ENCODE data around the gene RGPD8.
A peak's percentile ranks its signal among the peaks of the same experiment; 100 is the strongest.
"Not testable (repeated sequence)": the region's sequence is repeated elsewhere in the genome, so short reads cannot be mapped to it uniquely, and the experiment has no call there.

The RGPD8 gene

DNA sequence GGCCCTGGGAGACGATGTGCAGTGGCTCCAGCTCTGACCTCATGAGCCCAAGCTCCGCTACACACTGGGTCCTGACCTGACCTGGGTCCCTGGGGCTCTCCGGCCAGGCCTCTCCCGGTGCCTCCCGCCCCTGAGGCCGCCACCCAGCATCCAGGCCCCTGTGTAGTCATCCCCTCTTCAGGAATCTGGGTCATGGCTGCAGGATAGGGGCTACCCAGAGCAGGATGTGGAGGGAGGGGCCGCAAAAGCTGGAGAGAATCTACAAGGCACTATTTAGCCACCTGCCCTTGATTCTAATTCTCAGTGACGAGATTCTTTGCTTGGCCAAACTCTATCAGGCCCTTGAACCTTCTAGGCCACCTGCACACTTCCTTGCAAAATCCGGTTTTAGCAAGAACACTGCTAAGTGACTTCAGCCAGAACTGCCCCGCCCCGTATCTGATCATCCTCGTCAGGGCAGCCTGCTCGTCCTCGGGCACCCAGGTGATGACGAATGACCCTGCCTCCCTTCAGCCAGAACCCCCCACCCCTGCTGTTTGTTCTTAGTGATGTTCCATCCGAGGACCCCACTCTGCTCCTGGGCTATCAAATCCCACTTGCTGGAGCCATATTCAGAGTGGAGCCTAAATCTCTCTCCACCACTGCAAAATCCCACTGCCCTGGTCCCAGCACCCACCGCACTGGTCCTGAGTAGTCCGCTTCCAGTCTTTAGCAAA, 2.4 kb upstream of the RGPD8 start:
- DNase-seq (ENCODE audit: low spot score) = not testable (repeated sequence)

DNA sequence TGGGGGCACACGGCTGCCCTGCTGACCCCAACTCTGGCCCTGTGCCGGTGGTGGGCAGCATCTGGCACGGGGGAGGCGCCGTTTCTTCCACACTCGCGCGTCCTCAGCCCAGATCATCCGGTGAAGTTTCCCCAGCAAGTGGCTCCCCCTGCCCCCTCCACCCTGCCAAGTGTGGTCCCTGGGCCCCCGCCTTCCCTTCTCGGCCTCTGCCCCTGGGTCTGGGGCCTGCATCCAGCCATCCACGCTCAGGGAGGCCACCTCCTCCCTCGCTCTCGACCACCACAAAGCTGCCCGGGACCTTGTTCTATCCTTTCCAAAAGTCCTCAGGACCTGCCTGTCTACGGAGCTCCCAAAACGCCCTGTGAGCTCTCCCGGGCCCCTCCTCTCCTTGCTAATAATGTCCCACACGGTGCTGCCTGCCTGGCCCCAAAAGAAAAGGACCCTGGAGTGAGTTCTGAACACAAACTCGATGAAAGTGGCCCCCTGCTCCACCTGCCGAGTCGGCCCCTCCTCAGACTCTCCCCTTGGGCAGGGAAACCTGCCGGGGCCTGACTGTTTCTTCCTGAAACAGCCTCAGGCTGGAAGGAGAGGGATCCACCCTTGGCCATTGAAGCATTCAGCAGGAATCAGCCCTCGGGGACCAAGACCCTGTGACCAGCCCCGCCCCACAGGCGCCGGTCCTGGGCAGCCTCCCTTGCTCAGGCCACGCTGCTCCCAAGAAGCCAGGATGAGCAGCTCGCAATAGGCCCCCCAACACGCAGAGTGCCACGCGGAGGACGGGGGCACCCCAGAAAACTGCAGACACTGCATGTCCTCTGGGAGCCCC, 1.7 kb upstream of the RGPD8 start:
- DNase-seq (ENCODE audit: low spot score) = not testable (repeated sequence)

- no peak for DNase-seq (ENCODE audit: low spot score)
These were observed 686 bp upstream of the RGPD8 start for GRCh38 chr2:112433932-112434730.

- DNase-seq (ENCODE audit: low spot score) = not testable (repeated sequence)
These were observed 538 bp downstream of the RGPD8 start for GRCh38 chr2:112432735-112433479.

DNA sequence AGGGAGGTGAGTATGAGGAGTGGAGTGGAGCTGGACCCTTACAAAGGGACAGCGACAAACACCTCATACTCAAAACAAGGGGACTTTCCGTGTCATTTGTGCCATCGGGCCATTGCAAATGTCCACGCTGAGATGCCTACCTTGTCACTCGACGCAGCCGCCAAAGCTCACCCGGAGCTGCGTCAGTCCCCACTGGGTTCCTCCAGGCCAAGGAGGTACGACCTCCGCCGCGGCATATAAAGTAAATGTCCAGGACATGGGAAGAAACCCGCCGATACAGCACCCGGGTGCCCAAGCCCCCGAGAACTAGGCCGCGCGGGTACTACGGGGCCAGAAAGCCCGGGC, 1.1 kb downstream of the RGPD8 start:
- not testable (repeated sequence) for DNase-seq (ENCODE audit: low spot score)

- not testable (repeated sequence) for DNase-seq (ENCODE audit: low spot score)
These were observed 1.7 kb downstream of the RGPD8 start for GRCh38 chr2:112431587-112432295.

GRCh38 chr2:112424553-112424952, 8.9 kb downstream of the RGPD8 start:
- DNase-seq (ENCODE audit: low spot score) = not testable (repeated sequence)

- not testable (repeated sequence) for DNase-seq (ENCODE audit: low spot score)
These were observed 16.6 kb downstream of the RGPD8 start for GRCh38 chr2:112416860-112417259.

GRCh38 chr2:112360055-112360454, 73.4 kb downstream of the RGPD8 start:
- DNase-seq (ENCODE audit: low spot score) = not testable (repeated sequence)

GRCh38 chr2:112354335-112354734, 79.1 kb downstream of the RGPD8 start:
- not testable (repeated sequence) for DNase-seq (ENCODE audit: low spot score)

GRCh38 chr2:112352809-112353603, 80.4 kb downstream of the RGPD8 start:
- not testable (repeated sequence) for DNase-seq (ENCODE audit: low spot score)

GRCh38 chr2:112352292-112352691, 81.2 kb downstream of the RGPD8 start:
- DNase-seq (ENCODE audit: low spot score) = not testable (repeated sequence)

DNA sequence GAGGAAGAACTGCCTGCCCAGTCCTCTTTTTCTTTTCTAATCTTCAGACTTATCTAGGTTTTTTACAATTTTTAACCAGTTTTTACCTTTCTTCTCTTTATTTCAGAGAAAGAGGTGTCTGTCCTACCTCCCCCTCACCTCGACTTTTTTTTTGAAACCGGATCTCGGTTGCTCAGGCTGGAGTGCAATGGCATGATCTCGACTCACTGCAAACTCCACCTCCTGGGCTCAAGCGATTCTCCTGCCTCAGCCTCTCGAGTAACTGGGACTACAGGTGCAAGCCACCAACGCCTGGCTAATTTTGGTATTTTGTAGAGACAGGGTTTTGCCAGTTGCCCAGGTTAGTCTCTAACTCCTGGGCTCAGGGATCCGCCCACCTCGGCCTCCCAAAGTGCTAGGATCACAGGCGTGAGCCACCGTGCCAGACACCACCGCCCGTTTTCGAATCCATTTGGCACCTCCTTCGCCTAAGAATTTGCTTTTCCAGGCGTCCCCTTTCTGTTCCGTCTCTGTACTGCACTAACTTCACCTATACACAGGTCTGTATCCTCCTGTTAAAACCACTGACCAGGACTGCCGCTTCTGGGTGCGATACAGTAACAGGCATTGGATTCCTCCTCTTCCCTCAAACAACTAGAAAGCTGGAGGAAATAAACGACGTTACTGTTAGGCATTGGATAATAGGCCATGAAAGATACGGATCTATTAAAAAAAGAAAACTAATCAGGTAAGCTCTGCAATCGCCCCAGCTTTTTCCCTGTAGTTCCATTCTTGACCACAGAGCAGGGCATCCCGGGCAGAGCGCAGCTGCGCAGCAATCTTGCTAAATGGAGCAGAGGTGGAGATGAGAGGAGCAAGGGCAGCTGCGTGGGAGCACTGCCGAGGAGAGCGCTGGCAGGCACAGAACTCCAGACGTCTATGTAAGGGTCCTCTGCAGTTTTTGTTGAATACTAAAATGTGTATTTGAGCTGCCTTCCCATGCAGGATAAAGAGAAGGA, 88.1 kb downstream of the RGPD8 start:
- DNase-seq (ENCODE audit: low spot score) = peak; percentile 9

- no peak for DNase-seq (ENCODE audit: low spot score)
These were observed 89.4 kb downstream of the RGPD8 start for GRCh38 chr2:112343827-112344585.

DNA sequence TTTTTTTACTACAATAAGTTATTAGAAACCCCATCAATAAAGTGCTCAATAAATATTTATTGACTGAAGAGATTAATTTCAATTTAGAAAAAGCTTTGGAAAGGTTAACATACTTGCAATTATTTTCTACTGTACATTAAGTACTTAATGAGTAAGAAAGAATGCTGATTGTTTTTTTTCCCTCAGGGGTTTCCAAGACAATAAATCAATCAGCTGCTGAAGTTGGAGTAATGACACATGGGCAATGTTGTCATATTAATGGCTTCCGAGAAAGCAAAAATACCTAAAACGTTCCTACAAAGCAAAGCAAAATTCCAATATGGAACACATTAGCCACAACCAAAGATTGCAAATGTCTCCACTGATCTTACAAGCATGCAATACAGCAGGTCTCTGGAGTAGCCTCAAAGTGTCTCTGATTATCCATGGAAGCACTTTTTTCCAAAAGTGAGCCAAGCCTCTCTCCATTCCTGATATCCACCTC, 91.3 kb downstream of the RGPD8 start:
- no peak for DNase-seq (ENCODE audit: low spot score)

DNA sequence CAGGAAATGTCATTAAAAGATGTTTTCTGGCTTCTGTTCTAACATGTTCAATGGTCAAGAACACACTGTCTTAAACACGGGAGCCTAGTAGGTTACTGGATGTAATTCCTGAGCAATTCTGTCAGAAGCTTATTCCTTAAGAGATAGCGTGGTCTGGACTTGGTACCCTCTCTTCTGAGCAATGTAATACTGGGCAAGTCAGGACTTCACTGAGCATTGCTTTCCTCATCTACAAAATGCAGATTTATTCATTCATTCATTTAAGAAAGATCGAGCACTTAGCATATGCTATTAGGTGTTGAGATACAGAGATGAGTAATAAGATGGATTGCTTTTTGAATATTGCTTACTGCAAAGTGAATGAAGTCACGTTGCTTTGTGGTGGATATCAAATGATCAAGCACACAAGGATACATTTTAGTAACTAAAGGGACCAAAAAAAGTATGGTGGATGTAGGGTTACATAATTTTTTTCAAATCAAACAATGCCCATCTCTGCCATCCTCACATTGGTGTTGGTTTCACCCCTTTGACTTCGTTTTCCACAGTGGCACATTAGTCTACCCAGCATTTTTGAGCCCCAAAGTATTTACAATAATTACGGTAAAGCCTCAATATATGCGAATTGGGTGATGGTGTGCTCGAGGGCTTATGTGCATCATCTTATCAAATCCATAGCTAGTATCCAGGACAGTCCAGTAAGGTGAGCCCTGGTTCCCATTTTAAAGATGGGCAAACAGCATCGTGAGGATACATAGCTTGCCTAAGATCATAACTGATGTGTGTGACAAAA, 92.8 kb downstream of the RGPD8 start:
- DNase-seq (ENCODE audit: low spot score) = no peak

GRCh38 chr2:112339986-112340385, 93.5 kb downstream of the RGPD8 start:
- DNase-seq (ENCODE audit: low spot score) = no peak

Data from hepatic stellate cell (primary cell).